DND-41 (cell line): ENCODE data around the gene LDLRAP1.

Source experiments
- CTCF ChIP-seq: IDR thresholded peaks from 2 replicates; pipeline ENCODE4 v1.5.1; 2012; ENCODE audit warnings: borderline replicate concordance, low read length, moderate library complexity, mild to moderate bottlenecking; ENCODE audit not compliant: poor library complexity, severe bottlenecking; ENCODE audit errors: extremely low read depth
- EZH2 ChIP-seq: IDR thresholded peaks from 3 replicates; pipeline ENCODE4 v1.6.1; 2012; ENCODE audit warnings: borderline replicate concordance, low read depth, mild to moderate bottlenecking, moderate library complexity, low read length, inconsistent platforms; ENCODE audit not compliant: severe bottlenecking

- no peak for TF ChIP-seq EZH2
- TF ChIP-seq CTCF = no peak
Observed at GRCh38 chr1:25562928-25563283, 19.5 kb downstream of the LDLRAP1 start.
